Glomerular visceral epithelial cell (primary cell): ENCODE results near the gene SYNGR1.

Experiments
- DNase-seq: peaks from one replicate; pipeline ENCODE4 v3.0.0-alpha.2; 2016; ENCODE audit errors: extremely low spot score

The SYNGR1 gene

DNA sequence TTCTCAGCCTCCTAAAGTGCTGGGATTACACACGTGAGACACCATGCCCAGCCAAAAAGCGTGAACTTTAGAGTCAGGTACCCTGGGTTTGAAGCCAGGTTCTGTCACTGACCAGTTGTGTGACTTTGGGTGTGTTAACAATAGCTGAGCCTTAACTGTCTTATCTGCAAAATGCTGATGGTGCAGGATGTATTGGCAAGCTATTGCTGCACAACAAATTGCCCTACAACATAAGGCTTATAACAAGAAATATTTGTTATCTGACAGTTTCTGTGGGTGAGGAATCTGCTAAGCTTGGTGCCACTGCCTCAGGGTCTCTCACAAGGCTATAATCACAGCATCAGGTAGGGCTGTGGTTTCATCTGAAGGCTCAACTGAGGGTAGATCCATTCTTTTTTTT is 21.9 kb downstream of the SYNGR1 start:
- no peak for DNase-seq

DNA sequence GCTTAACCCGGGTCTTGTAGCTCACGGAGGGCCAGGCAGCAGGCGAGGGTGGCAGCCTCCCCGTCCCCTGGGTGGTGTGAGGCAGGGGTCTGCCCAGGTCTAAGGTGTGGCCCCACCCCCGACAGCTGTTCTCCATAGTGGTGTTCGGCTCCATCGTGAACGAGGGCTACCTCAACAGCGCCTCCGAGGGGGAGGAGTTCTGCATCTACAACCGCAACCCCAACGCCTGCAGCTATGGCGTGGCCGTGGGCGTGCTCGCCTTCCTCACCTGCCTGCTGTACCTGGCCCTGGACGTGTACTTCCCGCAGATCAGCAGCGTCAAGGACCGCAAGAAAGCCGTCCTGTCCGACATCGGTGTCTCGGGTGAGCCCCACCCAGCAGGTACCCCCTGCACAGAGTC is 24.4 kb downstream of the SYNGR1 start:
- no peak for DNase-seq

- no peak for DNase-seq
These were observed 25.0 kb downstream of the SYNGR1 start for GRCh38 chr22:39374801-39375200.

- DNase-seq = no peak
These were observed 25.9 kb downstream of the SYNGR1 start for GRCh38 chr22:39375646-39376045.

DNA sequence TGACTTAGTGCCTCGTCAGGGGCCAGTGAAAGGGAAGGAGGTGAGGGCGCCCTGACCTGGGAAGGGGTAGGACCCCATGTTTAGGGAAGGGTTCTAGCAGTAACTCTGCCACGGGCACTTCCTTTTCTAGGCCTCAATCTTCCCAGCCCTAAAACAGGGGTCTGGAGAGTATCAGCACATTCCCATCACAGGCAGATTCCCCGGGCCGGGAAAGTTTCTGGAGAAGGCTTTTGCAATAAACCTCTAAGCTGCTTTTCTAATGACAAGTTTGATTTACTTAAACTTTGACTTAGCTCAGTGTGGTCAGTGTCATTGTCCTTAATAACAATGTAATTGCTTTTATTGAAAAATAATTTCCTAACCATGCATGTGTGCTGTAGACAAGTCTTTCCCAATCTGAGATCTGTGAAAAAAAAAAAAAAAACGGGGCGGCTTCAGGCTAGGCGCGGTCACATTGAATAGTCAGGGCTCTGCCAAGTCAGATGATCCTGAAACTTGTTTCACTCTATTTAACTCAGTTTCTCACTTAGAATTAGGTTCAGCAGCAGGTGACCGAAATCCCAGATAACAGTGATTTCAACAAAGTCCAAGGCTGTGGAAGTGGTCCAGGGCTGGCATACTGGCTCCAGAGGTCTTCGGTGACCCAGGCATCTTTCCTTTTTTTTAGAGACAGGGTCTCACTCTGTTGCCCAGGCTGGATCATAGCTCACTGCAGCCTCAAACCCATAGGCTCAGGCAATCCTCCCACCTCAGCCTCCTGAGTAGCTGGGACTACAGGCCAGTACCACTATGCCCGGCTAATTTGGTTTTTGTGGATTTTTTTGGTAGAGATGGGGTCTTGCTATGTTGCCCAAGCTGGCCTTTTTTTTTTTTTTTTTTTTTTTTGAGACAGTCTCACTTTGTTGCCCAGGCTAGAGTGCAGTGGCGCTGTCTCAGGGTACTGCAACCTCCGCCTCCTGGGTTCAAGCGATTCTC is 30.3 kb downstream of the SYNGR1 start:
- no peak for DNase-seq

GRCh38 chr22:39381009-39381755 is 31.4 kb downstream of the SYNGR1 start:
- no peak for DNase-seq

DNA sequence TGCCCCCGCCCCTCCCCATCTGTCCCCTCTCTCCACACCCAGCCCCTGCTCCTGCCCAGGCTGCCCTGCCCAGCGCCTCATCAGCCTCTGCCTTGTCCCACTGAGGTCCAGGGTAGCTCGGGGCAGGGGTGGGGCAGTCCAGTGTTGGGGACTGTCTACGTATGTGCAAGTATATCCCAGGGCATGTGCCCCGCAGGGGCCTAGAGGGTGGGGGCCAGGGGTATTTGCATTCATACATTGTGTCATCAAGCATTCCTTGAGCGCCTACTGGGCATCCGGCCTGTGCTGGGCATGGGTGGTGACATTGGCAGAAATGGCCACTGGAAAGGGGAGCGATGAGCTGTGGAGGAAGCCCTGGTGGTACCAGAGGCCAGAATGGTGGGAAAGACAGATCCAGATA is 32.1 kb downstream of the SYNGR1 start:
- DNase-seq = no peak

GRCh38 chr22:39382410-39382809 is 32.6 kb downstream of the SYNGR1 start:
- no peak for DNase-seq

DNA sequence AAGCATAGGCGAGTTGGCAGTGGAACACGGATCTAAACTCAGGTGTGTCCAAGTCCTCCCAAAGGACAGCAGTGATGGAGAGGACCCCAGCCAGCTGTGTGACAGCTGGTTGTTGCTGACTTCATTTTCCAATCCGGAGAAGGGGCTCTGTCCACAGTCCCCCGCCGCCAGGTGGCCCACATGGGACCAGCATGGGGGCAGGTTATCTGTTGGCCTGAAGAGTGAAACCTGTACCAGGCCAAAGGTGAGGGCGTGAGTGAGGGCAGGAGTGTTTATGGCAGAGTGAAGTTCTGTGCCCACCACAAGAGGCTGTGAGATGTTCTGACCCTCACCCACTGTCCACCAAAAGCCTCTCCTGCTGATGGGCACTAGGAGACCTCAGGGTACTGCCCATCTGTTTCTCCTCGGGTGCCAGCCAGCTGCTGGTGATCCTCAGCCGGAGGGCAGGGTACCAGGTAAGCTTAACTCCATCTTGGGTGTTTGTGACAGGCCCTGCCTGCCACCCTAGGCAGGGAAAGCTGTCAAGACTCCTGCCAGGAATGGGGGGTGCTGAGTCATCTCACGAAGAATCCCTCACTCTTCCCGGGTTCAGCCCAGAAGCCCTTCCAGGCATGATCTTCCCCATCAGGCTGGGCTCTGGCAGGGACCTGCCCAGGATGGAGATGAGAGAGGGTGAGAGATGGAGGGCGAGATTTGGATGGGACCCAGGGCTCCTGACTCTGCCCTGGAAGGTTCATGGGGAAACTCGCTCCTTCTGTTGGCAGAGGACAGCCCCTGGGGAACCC is 34.2 kb downstream of the SYNGR1 start:
- DNase-seq = no peak

- DNase-seq = no peak
These were observed 35.1 kb downstream of the SYNGR1 start for GRCh38 chr22:39384750-39385480.

DNA sequence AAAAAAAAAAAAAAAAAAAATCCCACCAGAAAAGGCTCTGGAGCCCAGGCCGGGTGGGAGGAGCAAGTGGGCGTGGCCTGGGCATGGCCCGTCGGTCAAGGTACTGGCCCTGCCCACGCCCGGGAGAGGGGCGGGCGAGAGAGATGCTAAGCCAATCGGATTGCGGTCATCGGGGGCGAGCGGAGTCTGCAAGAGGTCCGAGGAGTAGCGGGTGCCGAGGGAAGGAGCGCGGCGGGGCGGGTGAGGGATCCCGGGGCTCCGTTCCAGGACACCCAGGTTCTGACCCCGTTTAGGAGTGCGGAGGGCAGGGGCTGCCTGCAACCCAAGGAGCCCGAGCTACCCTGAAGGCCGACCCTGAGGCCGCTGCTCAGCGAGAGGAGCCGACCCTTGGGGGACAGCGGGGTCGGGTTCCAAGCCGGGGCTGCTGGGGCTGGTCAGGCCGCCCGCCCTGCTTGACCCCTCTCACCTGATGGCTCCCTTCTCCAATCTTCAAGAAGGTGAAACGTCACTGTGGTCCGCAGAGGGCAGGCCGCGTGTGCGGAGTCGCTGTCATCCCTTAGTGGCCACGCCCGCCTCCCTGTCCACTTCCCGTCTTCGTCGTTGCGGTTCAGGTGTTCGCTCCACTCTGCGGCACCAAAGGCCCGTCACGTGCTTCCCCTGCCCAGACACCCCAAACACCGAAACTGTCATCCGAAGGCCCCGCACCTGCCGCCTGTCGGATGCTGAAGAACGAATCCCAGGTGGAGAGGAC is 38.6 kb downstream of the SYNGR1 start:
- DNase-seq = peak; percentile 66

- no peak for DNase-seq
These were observed 39.6 kb downstream of the SYNGR1 start for GRCh38 chr22:39389420-39389819.

DNA sequence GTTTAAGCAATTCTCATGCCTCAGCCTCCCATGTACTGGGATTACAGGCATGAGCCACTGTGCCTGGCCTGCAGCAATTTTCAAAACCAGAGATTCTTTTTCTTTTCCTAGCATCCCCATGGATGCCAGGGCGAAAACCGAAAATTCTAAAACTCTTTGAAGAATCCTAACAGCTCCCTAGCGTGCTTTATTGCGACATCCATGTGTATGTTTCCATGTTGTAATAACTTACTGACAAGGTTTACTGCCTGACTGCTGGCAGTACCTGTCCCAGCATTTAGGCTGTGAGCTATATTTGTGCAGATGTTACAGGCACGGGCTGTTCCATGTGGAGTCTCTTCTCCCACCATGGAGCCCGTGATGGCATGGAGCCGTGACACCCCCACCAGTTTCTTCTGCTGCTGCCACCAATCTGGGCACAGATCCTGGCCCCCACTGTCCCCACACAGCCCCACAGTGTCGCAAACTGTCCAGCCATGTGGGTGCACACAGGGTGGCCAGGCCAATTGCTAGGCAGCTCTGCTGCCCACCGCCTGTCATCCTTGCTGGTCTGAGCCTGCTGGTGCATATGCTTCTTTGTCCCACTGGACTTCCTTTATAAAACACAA is 42.7 kb downstream of the SYNGR1 start:
- DNase-seq = no peak

DNA sequence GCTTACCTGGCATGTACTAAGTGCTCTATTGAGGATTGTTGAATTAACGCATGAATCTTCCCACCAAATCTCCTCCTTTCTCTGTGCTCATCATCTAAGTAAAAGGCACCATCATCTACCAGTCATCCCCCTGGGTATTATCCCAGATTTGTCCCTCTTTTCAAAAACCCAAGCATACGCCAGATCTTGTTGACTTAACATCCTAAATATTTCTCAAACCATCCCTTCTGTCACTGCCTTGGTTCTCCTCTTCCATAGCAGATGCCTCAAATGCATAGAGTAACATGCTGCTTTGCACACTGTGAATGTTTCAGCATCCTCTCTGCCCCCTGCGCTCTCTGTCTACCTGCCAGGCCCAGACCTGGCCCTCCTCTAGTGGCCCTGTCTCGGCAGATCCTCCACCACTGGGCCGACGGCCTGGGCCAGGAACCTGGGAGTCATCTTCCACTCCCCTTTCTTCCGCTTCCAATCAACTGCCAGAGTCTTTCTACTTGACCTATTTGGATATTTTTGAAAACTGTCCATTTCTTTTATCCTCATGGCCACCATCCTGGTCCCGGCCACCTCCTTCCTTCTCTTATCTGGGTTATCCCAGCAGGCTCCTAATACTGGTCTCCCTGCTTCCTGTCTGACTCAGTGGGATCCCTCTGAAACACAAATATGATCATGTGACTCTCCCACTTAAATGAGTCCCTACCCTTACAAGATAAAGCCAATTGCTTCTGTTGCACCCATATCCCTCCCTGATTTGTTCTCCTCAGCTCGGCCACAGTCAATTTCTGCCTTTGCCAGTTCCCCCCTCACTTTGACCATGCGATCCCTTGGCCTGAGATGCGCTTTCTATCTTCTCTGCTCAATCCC is 46.4 kb downstream of the SYNGR1 start:
- no peak for DNase-seq

- no peak for DNase-seq
These were observed 47.0 kb downstream of the SYNGR1 start for GRCh38 chr22:39396797-39397195.

DNA sequence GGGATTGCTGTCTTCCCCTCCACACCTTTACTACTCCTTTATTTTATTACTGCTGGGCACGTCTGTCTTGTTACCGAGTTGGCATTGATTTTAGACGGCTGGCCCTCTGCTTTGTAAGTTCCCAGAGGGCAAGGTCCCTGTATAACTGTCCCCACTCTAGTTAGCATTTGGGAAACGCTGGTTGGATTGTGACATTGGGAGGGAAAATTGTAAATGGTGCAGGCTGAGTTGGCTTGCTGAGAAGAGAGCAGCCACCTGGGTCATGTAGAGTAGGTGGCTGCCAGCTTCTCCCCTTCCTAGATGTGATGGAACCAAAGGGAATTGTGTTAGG is 51.5 kb downstream of the SYNGR1 start:
- DNase-seq = no peak

GRCh38 chr22:39405346-39406085 is 55.7 kb downstream of the SYNGR1 start:
- DNase-seq = no peak

DNA sequence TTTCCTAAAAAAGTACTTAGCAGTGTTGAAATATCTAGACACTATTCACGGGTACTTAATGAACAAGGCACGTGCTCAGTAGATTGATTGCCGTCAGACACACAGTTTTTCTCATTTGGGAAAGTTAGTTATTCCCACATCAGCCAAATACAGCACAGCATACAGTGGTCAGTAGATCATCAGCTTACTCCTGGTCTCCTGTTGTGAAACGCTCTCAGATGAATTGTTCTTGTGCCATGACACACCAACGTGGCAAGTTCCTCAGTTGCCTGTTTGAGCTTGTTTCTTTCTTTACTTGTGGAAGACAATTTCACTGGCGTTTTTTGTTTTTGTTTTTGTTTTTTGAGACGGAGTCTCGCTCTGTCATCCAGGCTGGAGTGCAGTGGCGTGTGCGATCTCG is 58.4 kb downstream of the SYNGR1 start:
- DNase-seq = no peak

GRCh38 chr22:39408807-39409206 is 59.0 kb downstream of the SYNGR1 start:
- DNase-seq = no peak
